B cell (primary cell): ENCODE results near the gene LIN28B. TPM values are rescaled to one million over a fixed set of nuclear protein-coding genes. Genes with fewer than 3 reads are reported as not detected.

Experiments used
- ATAC-seq: fragments of 200-7000 bp; cut with Tn5 transposase; one replicate; pipeline ENCODE4 v1.10.0; 2021; ENCODE audit warnings: low read depth, mild to moderate bottlenecking, moderate number of reproducible peaks, moderate library complexity
- CTCF ChIA-PET: fragments of 350-600 bp; sonication (Branson Sonifier 250); formaldehyde crosslinking; loops from one replicate; lab custom pipeline; 2021; ENCODE audit warnings: antibody characterized with exemption, inconsistent platforms; lab: Charles Lee
- POLR2A ChIA-PET: fragments of 350-600 bp; sonication (Branson Sonifier 250); formaldehyde crosslinking; loops from one replicate; lab custom pipeline; 2021; ENCODE audit warnings: antibody characterized with exemption; lab: Charles Lee
- DNase-seq: peaks from one replicate; pipeline ENCODE4 v3.0.0; 2013
- H2AFZ ChIP-seq: 2 replicates; pipeline ENCODE4 v1.6.1; 2012; ENCODE audit warnings: mild to moderate bottlenecking, low read depth, low read length; ENCODE audit not compliant: insufficient read depth, poor library complexity, severe bottlenecking
- H3K27ac ChIP-seq, 2 donors: 1 replicate in 1 of 2; 2 replicates in 1 of 2; pipeline ENCODE4 v1.5.1; 2012 to 2013; ENCODE audit warnings: low read length in 2 of 2, mild to moderate bottlenecking in 2 of 2, moderate library complexity in 1 of 2
- H3K27me3 ChIP-seq, 4 experiments: fragments of 200-600 bp in 1 of 4; sonication (generic) in 1 of 4; replicated peaks in 1 of 4; 1 replicate in 2 of 4; 2 replicates in 2 of 4; pipeline versions ENCODE4 v1.6.1 to v1.7.0; 2013 to 2016; ENCODE audit warnings: low read length in 3 of 4, mild to moderate bottlenecking in 2 of 4, mixed read lengths in 1 of 4, moderate library complexity in 1 of 4; ENCODE audit not compliant: insufficient read depth in 4 of 4, control insufficient read depth in 3 of 4; ENCODE audit errors: control extremely low read depth in 1 of 4
- H3K36me3 ChIP-seq, 2 experiments: replicated peaks in 1 of 2; 1 replicate in 1 of 2; 2 replicates in 1 of 2; pipeline versions ENCODE4 v1.6.1 to v1.7.1; 2013; ENCODE audit warnings: low read length in 1 of 2; ENCODE audit not compliant: insufficient read depth in 2 of 2, control insufficient read depth in 1 of 2; ENCODE audit errors: control extremely low read depth in 1 of 2, extremely low read depth in 1 of 2
- H3K4me1 ChIP-seq, 2 donors: fragments of 200-600 bp in 1 of 2; sonication (generic) in 1 of 2; 1 replicate in 1 of 2; 2 replicates in 1 of 2; pipeline versions ENCODE4 v1.5.1 to v1.6.1; 2013 to 2017; ENCODE audit warnings: low read length in 2 of 2; ENCODE audit not compliant: control insufficient read depth in 2 of 2, insufficient read depth in 2 of 2
- H3K4me2 ChIP-seq: replicated peaks from 2 replicates; pipeline ENCODE3; 2012; ENCODE audit warnings: mild to moderate bottlenecking, low read depth, low read length; ENCODE audit not compliant: poor library complexity, severe bottlenecking
- H3K4me3 ChIP-seq, 5 experiments: fragments of 200-600 bp in 1 of 5; sonication (generic) in 1 of 5; 1 replicate in 3 of 5; 2 replicates in 2 of 5; pipeline versions ENCODE4 v1.5.1 to v1.7.0; 2011 to 2016; ENCODE audit warnings: low read length in 4 of 5, mild to moderate bottlenecking in 4 of 5, low read depth in 2 of 5, control low read depth in 1 of 5, moderate library complexity in 1 of 5; ENCODE audit not compliant: insufficient read depth in 1 of 5; ENCODE audit errors: control extremely low read depth in 1 of 5, extremely low read depth in 1 of 5
- H3K79me2 ChIP-seq: fragments of 200-600 bp; sonication (generic); one replicate; pipeline ENCODE4 v1.6.0; 2016; ENCODE audit warnings: low read length; ENCODE audit not compliant: control insufficient read depth, insufficient read depth
- H3K9ac ChIP-seq: fragments of 200-600 bp; sonication (generic); 2 replicates; pipeline ENCODE4 v1.6.1; 2017; ENCODE audit warnings: mild to moderate bottlenecking, low read length, moderate library complexity
- H3K9me3 ChIP-seq, 3 donors: one replicate each; pipeline versions ENCODE4 v1.6.1 to v1.7.1; 2013; ENCODE audit warnings: low read length in 2 of 3; ENCODE audit not compliant: control insufficient read depth in 2 of 3, insufficient read depth in 1 of 3; ENCODE audit errors: control extremely low read depth in 1 of 3
- H4K20me1 ChIP-seq: 2 replicates; pipeline ENCODE4 v1.6.0; 2012; ENCODE audit warnings: mild to moderate bottlenecking, low read length; ENCODE audit not compliant: insufficient read depth, control insufficient read depth, poor library complexity, severe bottlenecking
- H3K27ac Mint-ChIP-seq: one replicate; pipeline ENCODE4 v1.8.0; 2021; ENCODE audit warnings: mixed read lengths
- H3K27me3 Mint-ChIP-seq: one replicate; pipeline ENCODE4 v1.8.0; 2021; ENCODE audit warnings: mixed read lengths
- H3K4me1 Mint-ChIP-seq: one replicate; pipeline ENCODE4 v1.8.0; 2021; ENCODE audit warnings: mixed read lengths
- H3K4me3 Mint-ChIP-seq: one replicate; pipeline ENCODE4 v1.8.0; 2021; ENCODE audit warnings: mixed read lengths
- H3K9me3 Mint-ChIP-seq: one replicate; pipeline ENCODE4 v1.8.0; 2022; ENCODE audit warnings: mixed read lengths; ENCODE audit not compliant: insufficient read depth
- CTCF ChIP-seq: fragments of 200-600 bp; IDR thresholded peaks from one replicate; pipeline ENCODE4 v1.8.0; 2022; ENCODE audit warnings: antibody characterized with exemption, mild to moderate bottlenecking
- EZH2 ChIP-seq: IDR thresholded peaks from 2 replicates; pipeline ENCODE4 v1.6.1; 2012; ENCODE audit warnings: borderline replicate concordance, low read depth, mild to moderate bottlenecking, moderate library complexity, low read length; ENCODE audit not compliant: insufficient read depth, poor library complexity, severe bottlenecking
- WGBS: methylation state at CpG from one replicate; pipeline ENCODE4 v1.1.5; 2013; ENCODE audit warnings: missing lambda C conversion rate; ENCODE audit not compliant: insufficient coverage; 5-methylcytosine and 5-hydroxymethylcytosine counted together
- intact Hi-C: fragments of 100-400 bp; cut with micrococcal nuclease; formaldehyde crosslinking; loops from one replicate; pipeline ENCODE4 v1.10.0; 2022
- polyA plus RNA-seq: library from polyadenylated mRNA; depleted of rRNA; stranded (reverse); fragments of >200 nt; gene quantifications from 2 replicates; pipeline ENCODE4 v1.2.3, GENCODE V29; 2012
- total RNA-seq, 2 donors: library from RNA; stranded (reverse); fragments of 120-200 nt in 1 of 2; gene quantifications; 1 replicate in 1 of 2; 2 replicates in 1 of 2; pipeline versions ENCODE4 v1.2.3 to v1.2.4, GENCODE V29; 2013 to 2022

Gene LIN28B
- total and polyA plus RNA-seq, 2 donors (not counting 1 experiment from before 2014, with no cell fraction given), result not detected

- ChIA-PET CTCF (no interaction called here), POLR2A (no interaction called here)
- no peak overlapping the region for H3K27ac ChIP-seq
- intact Hi-C loops, result no loop called here
- H4K20me1 ChIP-seq, result no peaks in the 10 kb centered on the region
- ATAC-seq, result no peak
- H3K9ac ChIP-seq, result no peak overlapping the region
- H2AFZ ChIP-seq, result no peak overlapping the region
- WGBS, result no CpG with 5 or more reads among the region's 2 CpGs
- no peak for DNase-seq
- Mint-ChIP-seq H3K9me3 (no peaks in the 10 kb centered on the region), H3K4me1 (no peaks in the 10 kb centered on the region), H3K27me3 (no peaks in the 10 kb centered on the region), H3K4me3 (no peak overlapping the region), H3K27ac (no peak overlapping the region)
- H3K9me3 ChIP-seq, result peaks cover 0 to 8% (median 0%) of the 10 kb centered on the region in 3 donors
- no peaks in the 10 kb centered on the region for H3K27me3 ChIP-seq
- TF ChIP-seq CTCF (no peak), EZH2 (no peak)
- no peak overlapping the region for H3K4me3 ChIP-seq
- no peaks in the 10 kb centered on the region for H3K4me1 ChIP-seq
- no peaks in the 10 kb centered on the region for H3K36me3 ChIP-seq
- H3K4me2 ChIP-seq, result no peak overlapping the region
- no peaks in the 10 kb centered on the region for H3K79me2 ChIP-seq
These were observed 39.2 kb downstream of the LIN28B start for GRCh38 chr6:104995989-104996617.

GRCh38 chr6:105001063-105001462 is 44.2 kb downstream of the LIN28B start:
- POLR2A ChIA-PET, result no interaction called here
- H2AFZ ChIP-seq, result no peak overlapping the region
- H3K79me2 ChIP-seq, result no peaks in the 10 kb centered on the region

More at GRCh38 chr6:105001063-105001462, 44.2 kb downstream of the LIN28B start:
- Histone ChIP-seq H4K20me1 (no peaks in the 10 kb centered on the region), H3K27me3 (no peaks in the 10 kb centered on the region), H3K9me3 (no peaks in the 10 kb centered on the region), H3K36me3 (no peaks in the 10 kb centered on the region), H3K4me3 (no peak overlapping the region), H3K9ac (no peak overlapping the region), H3K4me1 (no peaks in the 10 kb centered on the region), H3K27ac (no peak overlapping the region), H3K4me2 (no peak overlapping the region)
- H3K4me1 Mint-ChIP-seq, result no peaks in the 10 kb centered on the region
- no peak overlapping the region for H3K27ac Mint-ChIP-seq
- no CpG with 5 or more reads among the region's 1 CpG for WGBS
- DNase-seq (no peak), ATAC-seq (no peak)
- no peaks in the 10 kb centered on the region for H3K27me3 Mint-ChIP-seq
- no peaks in the 10 kb centered on the region for H3K9me3 Mint-ChIP-seq
- CTCF ChIA-PET, result no interaction called here
- TF ChIP-seq CTCF, result no peak
- TF ChIP-seq EZH2, result no peak
- intact Hi-C loops, result no loop called here
- H3K4me3 Mint-ChIP-seq, result no peak overlapping the region
